ENCODE data around the gene ACO2.

Gene ACO2

DNA sequence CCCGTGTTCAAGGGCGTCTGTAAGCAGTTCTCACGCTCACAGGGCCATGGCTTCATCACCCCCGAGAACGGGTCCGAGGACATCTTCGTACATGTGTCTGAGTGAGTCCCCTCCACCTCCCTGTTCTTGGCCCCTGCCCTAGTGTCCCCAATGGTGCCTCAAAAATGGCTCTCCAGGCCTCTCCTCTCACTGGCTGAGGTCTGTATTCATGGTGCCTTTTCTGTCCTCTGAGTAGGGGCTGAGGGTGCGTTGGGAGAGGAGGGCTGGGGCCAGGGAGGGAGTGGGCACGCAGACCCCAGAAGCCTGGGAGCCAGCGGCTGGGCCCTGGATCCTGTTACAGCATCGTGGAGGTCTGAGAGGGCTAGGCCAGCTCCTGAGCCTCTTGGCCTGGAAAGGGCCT, 104.8 kb downstream of the ACO2 start:
- no peak for DNase-seq

DNA sequence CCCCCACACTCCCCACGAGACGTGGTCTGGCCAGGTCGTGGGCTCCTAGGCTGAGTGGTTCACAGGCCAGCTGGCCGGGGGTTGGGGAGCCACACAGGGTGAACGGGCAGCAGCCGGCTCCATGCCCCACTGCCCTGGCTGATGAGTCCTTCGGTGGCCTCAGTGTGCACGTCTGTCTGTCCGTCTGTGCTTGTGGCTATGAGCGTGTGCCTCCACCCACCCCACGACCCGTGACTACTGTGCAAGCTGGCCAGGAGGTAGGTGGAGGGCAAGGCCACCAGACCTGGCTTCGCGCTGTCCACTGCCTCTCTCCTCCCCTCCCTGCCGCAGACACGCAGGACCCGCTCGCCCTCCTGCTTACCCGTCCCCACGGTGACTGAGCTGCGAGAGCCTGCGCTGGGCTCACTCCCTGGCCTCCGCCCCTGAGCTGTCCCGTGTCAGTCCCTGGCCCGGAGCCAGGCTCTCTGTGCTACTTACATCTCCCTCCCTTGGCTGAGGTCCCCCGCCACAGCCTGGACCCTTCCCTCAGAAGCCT, 106.0 kb downstream of the ACO2 start:
- no peak for DNase-seq

DNA sequence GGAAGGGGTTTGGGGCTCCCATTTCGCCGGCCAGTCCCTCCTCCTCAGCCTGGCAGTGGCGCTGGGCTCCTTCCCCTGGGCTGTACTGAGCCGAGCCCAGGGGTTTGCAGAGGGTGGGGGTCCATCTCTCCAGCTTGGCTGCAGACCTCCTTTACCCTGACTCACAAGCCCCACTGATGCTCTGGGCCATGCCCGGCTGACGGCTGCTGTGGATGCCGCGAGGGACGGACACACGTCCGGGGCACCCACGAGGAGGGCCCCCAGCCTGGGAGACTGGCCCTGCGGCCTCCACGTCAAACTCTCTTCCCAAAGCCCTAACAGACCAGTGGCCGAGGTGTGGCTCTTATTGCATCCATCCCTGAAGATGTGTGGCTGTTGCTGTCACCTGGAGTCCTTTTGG, 106.6 kb downstream of the ACO2 start:
- DNase-seq: no peak

DNA sequence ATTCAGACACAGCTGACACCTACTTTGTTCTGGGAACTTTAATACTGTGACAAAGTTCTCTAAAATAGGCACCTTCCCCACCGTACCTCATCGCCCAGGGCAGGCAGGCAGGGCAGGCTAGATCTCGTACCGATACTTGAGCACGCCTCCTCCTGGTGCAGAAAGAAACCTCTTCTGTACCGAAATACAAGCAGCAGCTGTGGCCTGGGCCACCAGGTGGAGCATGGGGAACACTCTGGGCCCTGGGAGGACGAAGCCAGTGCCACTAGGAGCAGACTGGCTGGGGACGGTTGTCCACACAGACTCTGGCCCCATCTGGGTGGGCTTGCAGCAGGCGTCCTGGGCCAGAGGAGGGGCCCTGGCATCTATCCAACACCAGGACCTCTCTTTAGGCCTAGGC, 108.0 kb downstream of the ACO2 start:
- DNase-seq: peak; percentile 39

DNA sequence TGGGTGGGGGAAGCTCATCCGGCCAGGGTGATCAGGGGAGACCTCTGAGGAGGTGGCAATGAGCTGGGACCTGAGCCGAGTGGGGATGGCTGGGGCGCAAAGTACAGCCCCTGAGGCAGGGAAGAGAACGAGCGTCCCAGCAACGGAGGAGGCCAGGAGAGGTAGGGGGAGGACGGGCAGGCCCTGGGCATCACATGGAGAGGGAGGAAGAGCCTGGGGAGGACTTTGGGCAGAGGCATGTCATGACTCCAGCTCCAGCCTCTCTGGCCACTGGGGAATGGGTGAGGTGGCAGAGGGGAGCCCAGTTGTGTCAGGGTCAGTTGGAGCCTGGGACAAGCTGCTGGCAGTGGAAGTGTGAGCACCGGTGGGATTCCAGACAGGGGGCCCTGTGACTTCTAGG, 109.2 kb downstream of the ACO2 start:
- no peak for DNase-seq
